IPS-15b (cell line): ENCODE measurements around the gene COX17.

ENCODE experiments used
- H3K27me3 ChIP-seq: one replicate; pipeline ENCODE4 v1.6.1; 2013; ENCODE audit warnings: low read length; ENCODE audit not compliant: control insufficient read depth, insufficient read depth
- H3K36me3 ChIP-seq: one replicate; pipeline ENCODE4 v1.6.1; 2013; ENCODE audit warnings: low read length; ENCODE audit not compliant: control insufficient read depth, insufficient read depth
- H3K4me1 ChIP-seq: one replicate; pipeline ENCODE4 v1.6.1; 2013; ENCODE audit warnings: mild to moderate bottlenecking, low read length; ENCODE audit not compliant: control insufficient read depth, insufficient read depth
- H3K4me3 ChIP-seq: one replicate; pipeline ENCODE4 v1.5.1; 2013; ENCODE audit warnings: low read depth, low read length
- H3K9ac ChIP-seq: one replicate; pipeline ENCODE4 v1.6.1; 2013; ENCODE audit warnings: low read depth, mild to moderate bottlenecking, low read length
- H3K9me3 ChIP-seq: one replicate; pipeline ENCODE4 v1.6.1; 2013; ENCODE audit warnings: mild to moderate bottlenecking, low read length; ENCODE audit not compliant: control insufficient read depth, insufficient read depth

Gene COX17

DNA sequence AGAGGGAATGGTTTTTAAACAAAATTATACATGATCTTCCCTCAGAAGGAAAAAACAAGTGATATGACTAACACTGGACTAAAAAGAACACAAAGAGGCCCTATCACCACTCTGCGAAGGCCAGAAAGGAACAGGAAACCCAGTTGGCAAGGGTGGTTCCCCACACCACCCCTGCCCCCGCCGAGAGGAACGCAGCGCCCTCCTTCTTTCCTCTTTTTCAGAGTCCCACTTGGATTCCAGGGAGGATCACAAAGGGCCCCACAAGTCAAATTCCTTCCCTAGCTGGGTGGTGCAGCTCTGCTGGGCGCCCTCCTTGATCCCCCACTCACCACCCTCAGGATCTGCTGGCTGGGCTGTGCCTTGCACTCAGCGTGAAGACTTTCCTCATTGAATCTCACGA is 49.7 kb downstream of the COX17 start:
- Histone ChIP-seq H3K9me3 (no peaks in the 10 kb centered on the region), H3K36me3 (no peaks in the 10 kb centered on the region), H3K27me3 (no peaks in the 10 kb centered on the region), H3K4me1 (peaks cover 2% of the 10 kb centered on the region), H3K4me3 (no peak overlapping the region), H3K9ac (no peak overlapping the region)

GRCh38 chr3:119626196-119626595 is 51.0 kb downstream of the COX17 start:
- Histone ChIP-seq H3K9me3 (no peaks in the 10 kb centered on the region), H3K36me3 (no peaks in the 10 kb centered on the region), H3K27me3 (no peaks in the 10 kb centered on the region), H3K4me3 (no peak overlapping the region), H3K9ac (no peak overlapping the region), H3K4me1 (peaks cover 2% of the 10 kb centered on the region)

- Histone ChIP-seq H3K4me1 (peaks cover 2% of the 10 kb centered on the region), H3K9ac (no peak overlapping the region), H3K4me3 (no peak overlapping the region), H3K27me3 (no peaks in the 10 kb centered on the region), H3K36me3 (no peaks in the 10 kb centered on the region), H3K9me3 (no peaks in the 10 kb centered on the region)
Measured at GRCh38 chr3:119625451-119626153, 51.6 kb downstream of the COX17 start.

DNA sequence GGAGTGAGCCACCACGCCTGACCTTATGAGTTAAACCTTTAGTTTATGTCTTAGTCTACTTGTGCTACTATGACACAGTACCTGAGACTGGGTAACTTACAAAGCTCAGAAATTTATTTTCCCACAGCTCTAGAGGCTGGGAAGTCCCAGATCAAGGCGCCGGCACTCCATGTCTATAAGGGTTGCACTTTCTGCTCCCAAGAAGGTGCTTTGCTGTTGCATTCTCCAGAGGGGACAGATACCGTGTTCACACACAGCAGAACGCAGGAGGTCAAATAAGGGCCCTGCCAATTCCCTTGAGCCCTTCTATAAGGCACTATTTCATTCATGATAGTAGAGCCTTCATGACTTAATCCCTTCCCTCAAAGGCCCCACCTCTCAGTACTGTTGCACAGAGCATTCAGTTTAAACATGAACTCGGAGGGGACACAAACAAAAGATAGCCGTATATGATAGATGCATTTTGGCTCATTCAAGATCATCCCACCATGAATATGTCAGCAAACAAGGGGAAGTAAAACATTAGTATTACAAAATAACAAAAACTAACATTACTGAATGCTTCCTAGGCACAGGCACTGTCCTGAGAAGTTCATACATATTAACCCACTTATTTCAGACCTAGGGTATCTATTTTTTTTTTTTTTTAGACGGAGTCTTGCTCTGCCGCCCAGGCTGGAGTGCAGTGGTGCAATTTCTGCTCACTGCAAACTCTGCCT is 53.0 kb downstream of the COX17 start:
- peaks cover 2% of the 10 kb centered on the region for H3K4me1 ChIP-seq
- H3K9me3 ChIP-seq: no peaks in the 10 kb centered on the region

DNA sequence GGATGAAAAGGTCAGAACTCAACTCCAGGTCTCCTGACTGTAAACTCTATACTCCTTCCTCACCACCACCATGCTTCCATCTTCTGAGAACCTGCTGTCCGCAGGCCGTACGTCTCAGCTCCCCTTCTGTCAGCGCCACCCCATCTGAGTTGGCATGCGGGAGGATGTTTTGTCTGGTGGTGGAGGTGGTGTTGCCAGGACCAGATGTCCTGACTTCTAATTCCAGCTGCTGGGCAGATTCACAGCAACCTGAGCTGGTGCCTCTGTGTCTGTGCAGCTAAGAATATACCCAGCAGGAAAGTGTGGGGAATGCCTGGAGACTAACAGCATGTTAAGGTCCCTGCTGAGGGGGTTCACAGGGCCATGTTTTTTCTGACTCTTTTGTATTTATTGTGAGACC is 56.3 kb downstream of the COX17 start:
- H3K36me3 ChIP-seq: no peaks in the 10 kb centered on the region
- no peak overlapping the region for H3K4me3 ChIP-seq
- no peaks in the 10 kb centered on the region for H3K9me3 ChIP-seq
- no peak overlapping the region for H3K9ac ChIP-seq
- no peaks in the 10 kb centered on the region for H3K4me1 ChIP-seq
- no peaks in the 10 kb centered on the region for H3K27me3 ChIP-seq

More for the DNA sequence above, 53.0 kb downstream of the COX17 start:
- H3K36me3 ChIP-seq: no peaks in the 10 kb centered on the region
- H3K27me3 ChIP-seq: no peaks in the 10 kb centered on the region
- no peak overlapping the region for H3K4me3 ChIP-seq
- no peak overlapping the region for H3K9ac ChIP-seq
